ENCODE measurements around the gene DHTKD1.
"Not testable (repeated sequence)": the region's sequence is repeated elsewhere in the genome, so short reads cannot be mapped to it uniquely, and the experiment has no call there.

DHTKD1 gene

GRCh38 chr10:12067336-12067735 lies 1.4 kb upstream of the DHTKD1 start:
- no peak for DNase-seq (ENCODE audit: low read depth in 2 of 2)

GRCh38 chr10:12071441-12071840 lies 2.7 kb downstream of the DHTKD1 start:
- not testable (repeated sequence) for DNase-seq (ENCODE audit: low read depth in 2 of 2)

GRCh38 chr10:12073526-12073925 lies 4.8 kb downstream of the DHTKD1 start:
- DNase-seq (ENCODE audit: low read depth in 2 of 2): no peak

- DNase-seq (ENCODE audit: low read depth in 2 of 2): no peak
These were observed 8.9 kb downstream of the DHTKD1 start for GRCh38 chr10:12077580-12078180.

- DNase-seq (ENCODE audit: low read depth in 2 of 2): no peak
These were observed 12.7 kb downstream of the DHTKD1 start for GRCh38 chr10:12081470-12081869.

- DNase-seq (ENCODE audit: low read depth in 2 of 2): no peak
These were observed 13.3 kb downstream of the DHTKD1 start for GRCh38 chr10:12081879-12082557.

- DNase-seq (ENCODE audit: low read depth in 2 of 2): no peak
These were observed 20.2 kb downstream of the DHTKD1 start for GRCh38 chr10:12088919-12089318.

GRCh38 chr10:12091421-12091820 lies 22.7 kb downstream of the DHTKD1 start:
- no peak for DNase-seq (ENCODE audit: low read depth in 2 of 2)

- DNase-seq (ENCODE audit: low read depth in 2 of 2): not testable (repeated sequence)
These were observed 28.6 kb downstream of the DHTKD1 start for GRCh38 chr10:12097361-12097760.

GRCh38 chr10:12097791-12098190 lies 29.0 kb downstream of the DHTKD1 start:
- DNase-seq (ENCODE audit: low read depth in 2 of 2): no peak

GRCh38 chr10:12098966-12099365 lies 30.2 kb downstream of the DHTKD1 start:
- no peak for DNase-seq (ENCODE audit: low read depth in 2 of 2)

GRCh38 chr10:12103802-12104201 lies 35.0 kb downstream of the DHTKD1 start:
- DNase-seq (ENCODE audit: low read depth in 2 of 2): no peak

GRCh38 chr10:12107781-12108180 lies 39.0 kb downstream of the DHTKD1 start:
- no peak for DNase-seq (ENCODE audit: low read depth in 2 of 2)

- DNase-seq (ENCODE audit: low read depth in 2 of 2): no peak
These were observed 40.5 kb downstream of the DHTKD1 start for GRCh38 chr10:12109286-12109685.

GRCh38 chr10:12111528-12111927 lies 42.8 kb downstream of the DHTKD1 start:
- no peak for DNase-seq (ENCODE audit: low read depth in 2 of 2)

GRCh38 chr10:12113627-12114026 lies 44.9 kb downstream of the DHTKD1 start:
- no peak for DNase-seq (ENCODE audit: low read depth in 2 of 2)

GRCh38 chr10:12121673-12122072 lies 52.9 kb downstream of the DHTKD1 start:
- DNase-seq (ENCODE audit: low read depth in 2 of 2): no peak

- peak; percentile 92 to 95 for DNase-seq (ENCODE audit: low read depth in 2 of 2)
These were observed 60.7 kb downstream of the DHTKD1 start, which contains the start of gene SEC61A2 for GRCh38 chr10:12129222-12130111. TSS of gene SEC61A2 (plus strand) at chr10:12129677. CDS start at chr10:12129788, 111 bp downstream.

GRCh38 chr10:12130237-12130872 lies 61.6 kb downstream of the DHTKD1 start:
- no peak for DNase-seq (ENCODE audit: low read depth in 2 of 2)

GRCh38 chr10:12135631-12136030 lies 66.9 kb downstream of the DHTKD1 start:
- DNase-seq (ENCODE audit: low read depth in 2 of 2): no peak

- DNase-seq (ENCODE audit: low read depth in 2 of 2): no peak
These were observed 71.3 kb downstream of the DHTKD1 start for GRCh38 chr10:12140038-12140437.

- no peak for DNase-seq (ENCODE audit: low read depth in 2 of 2)
These were observed 75.8 kb downstream of the DHTKD1 start for GRCh38 chr10:12144538-12144937.
